Esophagus squamous epithelium (tissue), 5 donors: ENCODE measurements around the gene FNDC3A. TPM values are rescaled to one million over a fixed set of nuclear protein-coding genes. Genes with fewer than 3 reads are reported as not detected.
"Not testable (repeated sequence)": the region's sequence is repeated elsewhere in the genome, so short reads cannot be mapped to it uniquely, and the experiment has no call there.

Source experiments
- DNase-seq: peaks from one replicate; lab custom pipeline; 2025; lab: John Stamatoyannopoulos, UW
- H3K27ac ChIP-seq, 4 donors: fragments of 200-600 bp; sonication (generic); one replicate each; pipeline ENCODE4 v1.5.1; 2016 to 2019; ENCODE audit warnings: mild to moderate bottlenecking in 1 of 4
- H3K27me3 ChIP-seq, 4 donors: fragments of 200-600 bp; sonication (generic); 1 replicate in 3 of 4; 2 replicates in 1 of 4; pipeline versions ENCODE4 v1.5.1 to v1.6.0; 2017 to 2021; ENCODE audit warnings: antibody characterized with exemption in 1 of 4
- H3K36me3 ChIP-seq, 3 donors: fragments of 200-600 bp; sonication (generic); one replicate each; pipeline ENCODE4 v1.5.1; 2016 to 2019
- H3K4me1 ChIP-seq, 3 donors: fragments of 200-600 bp; sonication (generic); one replicate each; pipeline ENCODE4 v1.5.1; 2017 to 2019
- H3K4me3 ChIP-seq, 4 donors: fragments of 200-600 bp; sonication (generic); 1 replicate in 3 of 4; 2 replicates in 1 of 4; pipeline ENCODE4 v1.5.1; 2016 to 2019; ENCODE audit warnings: mild to moderate bottlenecking in 2 of 4, moderate library complexity in 1 of 4
- H3K9me3 ChIP-seq, 3 donors: fragments of 200-600 bp; sonication (generic); one replicate each; pipeline ENCODE4 v1.5.1; 2016 to 2019
- CTCF ChIP-seq, 6 experiments: fragments of 450-650 bp in 4 of 6; fragments of 200-600 bp in 2 of 6; sonication (generic) in 2 of 6; IDR thresholded peaks; one replicate each; pipeline ENCODE4 v1.5.1; 2016 to 2019; ENCODE audit warnings: antibody characterized with exemption in 6 of 6, mild to moderate bottlenecking in 4 of 6, moderate library complexity in 4 of 6
- POLR2A ChIP-seq, 4 donors: fragments of 450-650 bp; IDR thresholded peaks; one replicate each; pipeline ENCODE4 v1.6.1; 2017; ENCODE audit warnings: antibody characterized with exemption in 4 of 4, mild to moderate bottlenecking in 4 of 4, moderate library complexity in 3 of 4
- WGBS, 2 donors: methylation state at CpG; one replicate each; pipeline ENCODE4 v1.1.5; 2018; 5-methylcytosine and 5-hydroxymethylcytosine counted together
- intact Hi-C: fragments of 100-400 bp; cut with DNase I; formaldehyde crosslinking; loops from one replicate; pipeline ENCODE4 v1.15.0; 2022
- total RNA-seq, 4 donors: library from RNA; depleted of rRNA; stranded (reverse); fragments of >200 nt; gene quantifications; one replicate each; pipeline ENCODE4 v1.1.0, GENCODE V29; 2016
- donor health status: DM: yes; HTN: yes; CAD: no.

FNDC3A gene
- total RNA-seq, 4 donors from 2014 or later, result 10.0 to 29.8 (median 19.5) TPM

GRCh38 chr13:49055021-49055420 is 79.3 kb downstream of the FNDC3A start:
- H3K36me3 ChIP-seq, result no peaks in the 10 kb centered on the region
- H3K4me1 ChIP-seq, result peaks cover 0 to 15% (median 0%) of the 10 kb centered on the region in 3 donors
- no peak overlapping the region for H3K27ac ChIP-seq
- DNase-seq, result no peak
- H3K9me3 ChIP-seq, result no peaks in the 10 kb centered on the region
- TF ChIP-seq CTCF (IDR thresholded peaks at IDR 0.05) (no peak), POLR2A (IDR thresholded peaks at IDR 0.05) (no peak)
- WGBS, 2 donors, result 89 to 93% methylated on average over 4 of the region's 4 CpGs
- H3K27me3 ChIP-seq, result no peaks in the 10 kb centered on the region
- H3K4me3 ChIP-seq, result no peak overlapping the region
- intact Hi-C loops, result no loop called here

- TF ChIP-seq CTCF (IDR thresholded peaks at IDR 0.05), result no peak
- 85 to 90% methylated on average over 3 of the region's 3 CpGs for WGBS, 2 donors
- intact Hi-C loops, result no loop called here
- no peaks in the 10 kb centered on the region for H3K27me3 ChIP-seq
- no peak overlapping the region for H3K27ac ChIP-seq
- no peak overlapping the region for H3K4me3 ChIP-seq
- peaks cover 0 to 15% (median 0%) of the 10 kb centered on the region in 3 donors for H3K4me1 ChIP-seq
- DNase-seq, result no peak
- H3K36me3 ChIP-seq, result no peaks in the 10 kb centered on the region
- H3K9me3 ChIP-seq, result no peaks in the 10 kb centered on the region
These were observed 81.5 kb downstream of the FNDC3A start for GRCh38 chr13:49057176-49057575.

GRCh38 chr13:49058761-49059160 is 83.0 kb downstream of the FNDC3A start:
- H3K4me3 ChIP-seq, result no peak overlapping the region
- intact Hi-C loops, result no loop called here

GRCh38 chr13:49060678-49061387 is 85.1 kb downstream of the FNDC3A start:
- WGBS, 2 donors, result 76 to 83% methylated on average over 3 of the region's 3 CpGs
- intact Hi-C loops, result no loop called here
- Histone ChIP-seq H3K36me3 (no peaks in the 10 kb centered on the region), H3K27me3 (no peaks in the 10 kb centered on the region), H3K4me3 (no peak overlapping the region), H3K27ac (no peak overlapping the region), H3K9me3 (no peaks in the 10 kb centered on the region), H3K4me1 (peaks cover 0 to 4% (median 0%) of the 10 kb centered on the region in 3 donors)
- DNase-seq, result no peak
- TF ChIP-seq POLR2A (IDR thresholded peaks at IDR 0.05) (no peak), CTCF (IDR thresholded peaks at IDR 0.05) (no peak)

More at GRCh38 chr13:49058761-49059160, 83.0 kb downstream of the FNDC3A start:
- Histone ChIP-seq H3K27ac (no peak overlapping the region), H3K36me3 (no peaks in the 10 kb centered on the region), H3K9me3 (no peaks in the 10 kb centered on the region), H3K27me3 (no peaks in the 10 kb centered on the region), H3K4me1 (peaks cover 0 to 7% (median 0%) of the 10 kb centered on the region in 3 donors)
- DNase-seq, result no peak
- TF ChIP-seq CTCF (IDR thresholded peaks at IDR 0.05) (no peak), POLR2A (IDR thresholded peaks at IDR 0.05) (no peak)

- H3K4me1 ChIP-seq, H3K4me3 ChIP-seq, H3K27ac ChIP-seq, intact Hi-C loops, H3K36me3 ChIP-seq, H3K27me3 ChIP-seq, DNase-seq, H3K9me3 ChIP-seq: not testable (repeated sequence)
These were observed 85.7 kb downstream of the FNDC3A start for GRCh38 chr13:49061388-49061752.
